CD4-positive, alpha-beta T cell treated with Interleukin-10 for 1 hour (primary cell): ENCODE results near the gene RGR.
A peak's percentile ranks its signal among the peaks of the same experiment; 100 is the strongest.

Experiments used
- DNase-seq: peaks from one replicate; pipeline ENCODE4 v3.0.0-alpha.2; 2020

RGR gene

GRCh38 chr10:84244651-84245270, at the start of gene RGR:
Gene RGR, plus strand, starts transcription at chr10:84245053. Its CDS starts 38 bp downstream, at chr10:84245091.
- DNase-seq, result no peak

GRCh38 chr10:84196083-84196482, 48.8 kb upstream of the RGR start:
- DNase-seq, result no peak

GRCh38 chr10:84196941-84197340, 47.9 kb upstream of the RGR start:
- DNase-seq, result no peak

- no peak for DNase-seq
Measured at GRCh38 chr10:84197643-84198042, 47.2 kb upstream of the RGR start.

GRCh38 chr10:84198206-84198915, 46.5 kb upstream of the RGR start:
- no peak for DNase-seq

- no peak for DNase-seq
Measured at GRCh38 chr10:84200537-84201243, 44.2 kb upstream of the RGR start.

- DNase-seq, result no peak
Measured at GRCh38 chr10:84201244-84201606, 43.6 kb upstream of the RGR start.

- DNase-seq, result no peak
Measured at GRCh38 chr10:84201682-84202081, 43.2 kb upstream of the RGR start.

GRCh38 chr10:84202349-84202748, 42.5 kb upstream of the RGR start:
- DNase-seq, result no peak

GRCh38 chr10:84204122-84204521, 40.7 kb upstream of the RGR start:
- DNase-seq, result no peak

- DNase-seq, result no peak
Measured at GRCh38 chr10:84204610-84205009, 40.2 kb upstream of the RGR start.

GRCh38 chr10:84205049-84205852, 39.6 kb upstream of the RGR start:
- peak; percentile 67 for DNase-seq

GRCh38 chr10:84205853-84206525, 38.9 kb upstream of the RGR start:
- DNase-seq, result no peak

- DNase-seq, result no peak
Measured at GRCh38 chr10:84208023-84208422, 36.8 kb upstream of the RGR start.

- no peak for DNase-seq
Measured at GRCh38 chr10:84211566-84211965, 33.3 kb upstream of the RGR start.

GRCh38 chr10:84212014-84212413, 32.8 kb upstream of the RGR start:
- DNase-seq, result no peak

GRCh38 chr10:84213076-84213475, 31.8 kb upstream of the RGR start:
- DNase-seq, result no peak

- DNase-seq, result no peak
Measured at GRCh38 chr10:84214046-84214572, 30.7 kb upstream of the RGR start.

GRCh38 chr10:84214612-84215235, 30.1 kb upstream of the RGR start:
- peak; percentile 49 for DNase-seq

GRCh38 chr10:84216834-84217233, 28.0 kb upstream of the RGR start:
- no peak for DNase-seq

GRCh38 chr10:84217746-84218145, 27.1 kb upstream of the RGR start:
- DNase-seq, result no peak

- DNase-seq, result no peak
Measured at GRCh38 chr10:84221916-84222315, 22.9 kb upstream of the RGR start.
